ENCODE data around the gene TEAD1. TPM values are rescaled to one million over a fixed set of nuclear protein-coding genes. Genes with fewer than 3 reads are reported as not detected.

The TEAD1 gene
- polyA plus RNA-seq, 4 donors: 76.3 to 94.0 (median 83.1) TPM

DNA sequence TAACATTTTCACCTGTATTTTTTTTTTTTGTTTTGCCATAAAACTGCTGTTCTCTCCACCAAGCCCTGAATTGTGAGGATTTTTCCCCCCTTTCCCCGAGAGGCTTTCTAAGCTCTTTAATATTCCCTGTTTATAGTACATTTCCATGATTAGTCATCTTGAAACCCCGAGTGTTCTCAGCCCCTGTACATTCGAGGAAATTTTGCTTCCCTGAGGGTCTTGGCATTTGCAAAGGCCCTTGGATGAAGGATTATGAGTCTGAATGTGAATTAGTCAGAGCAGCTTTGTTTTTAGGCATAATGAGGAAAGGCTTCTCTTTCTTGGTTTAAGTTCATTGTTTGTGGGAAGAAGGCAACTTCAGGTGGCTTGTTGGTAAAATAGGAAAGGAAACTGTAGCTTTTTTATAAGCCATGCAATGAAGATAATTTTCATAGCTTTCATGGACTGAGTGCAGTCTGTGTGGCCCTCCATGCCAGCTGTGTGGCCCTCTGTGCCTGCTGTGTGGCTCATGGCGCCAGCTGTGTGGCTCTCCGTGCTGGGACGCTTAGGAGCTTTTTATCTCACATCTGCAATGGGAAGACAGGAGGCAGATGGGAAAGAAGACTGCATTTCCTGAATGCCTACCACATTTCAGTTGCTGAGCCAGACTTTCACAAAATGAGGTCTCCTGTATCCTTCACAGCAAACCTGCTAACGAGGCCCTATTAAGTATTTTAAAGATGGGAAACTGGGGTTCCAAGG is 129.0 kb downstream of the TEAD1 start:
- no peak for DNase-seq (ENCODE audit: low read depth in 4 of 4, low spot score in 3 of 4)

DNA sequence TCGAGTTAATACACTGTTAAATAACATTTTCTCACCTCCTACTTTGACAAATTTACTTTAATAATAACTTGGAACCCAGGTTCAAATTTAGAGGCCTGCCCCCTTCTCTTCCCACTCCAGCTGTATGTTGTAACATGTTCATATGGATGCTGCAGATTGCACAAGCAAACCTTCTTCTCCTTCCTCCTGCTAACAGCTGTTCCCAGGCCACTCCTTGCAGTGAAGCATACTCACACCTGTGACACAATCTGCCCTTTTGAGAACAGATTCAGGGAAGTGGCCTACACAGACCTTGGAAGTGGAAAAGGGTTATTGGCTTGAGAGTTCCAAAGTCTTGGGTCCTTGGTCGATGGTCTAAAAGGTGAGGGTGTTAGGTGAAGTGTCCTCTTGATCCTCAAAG is 131.9 kb downstream of the TEAD1 start:
- no peak for DNase-seq (ENCODE audit: low read depth in 4 of 4, low spot score in 3 of 4)

DNA sequence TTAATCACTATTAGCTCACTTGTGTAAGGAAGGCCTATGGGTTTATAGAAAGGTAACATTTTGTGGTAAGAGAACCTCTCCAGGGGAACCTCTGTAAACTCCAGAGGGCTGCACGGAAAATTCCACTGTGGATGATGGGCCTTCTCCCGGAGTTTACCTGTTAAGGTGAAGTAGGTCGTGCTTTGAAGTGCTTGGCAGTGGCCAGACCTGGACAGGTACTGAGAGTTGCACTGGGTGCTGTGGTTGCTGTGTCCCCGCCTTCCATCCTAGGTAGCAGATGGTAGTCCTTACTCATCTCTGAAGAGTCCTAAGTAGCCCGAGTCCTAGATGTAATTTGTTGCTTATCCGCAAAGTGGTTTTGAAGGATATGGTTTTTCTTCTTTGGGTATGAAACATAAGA is 133.4 kb downstream of the TEAD1 start:
- no peak for DNase-seq (ENCODE audit: low read depth in 4 of 4, low spot score in 3 of 4)

DNA sequence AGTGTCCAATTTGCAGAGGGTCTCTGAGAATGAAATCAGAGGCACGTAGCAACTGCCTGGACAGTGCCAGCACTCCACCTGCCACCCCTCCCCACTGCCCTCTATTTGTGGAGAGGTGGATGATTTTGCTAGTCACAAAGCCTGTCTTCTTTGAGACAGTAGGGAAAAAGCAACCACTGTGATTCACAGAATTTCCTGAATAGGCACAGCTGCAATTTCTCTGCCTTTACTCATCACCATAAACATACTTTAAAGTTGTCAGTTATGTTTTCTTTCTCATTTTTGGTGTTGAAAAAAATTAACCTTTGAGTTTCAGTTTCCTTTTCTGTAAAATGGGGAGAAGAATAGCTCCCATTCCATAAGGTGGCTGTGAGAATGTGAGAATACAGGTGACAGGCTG is 134.3 kb downstream of the TEAD1 start:
- DNase-seq (ENCODE audit: low read depth in 4 of 4, low spot score in 3 of 4): no peak

DNA sequence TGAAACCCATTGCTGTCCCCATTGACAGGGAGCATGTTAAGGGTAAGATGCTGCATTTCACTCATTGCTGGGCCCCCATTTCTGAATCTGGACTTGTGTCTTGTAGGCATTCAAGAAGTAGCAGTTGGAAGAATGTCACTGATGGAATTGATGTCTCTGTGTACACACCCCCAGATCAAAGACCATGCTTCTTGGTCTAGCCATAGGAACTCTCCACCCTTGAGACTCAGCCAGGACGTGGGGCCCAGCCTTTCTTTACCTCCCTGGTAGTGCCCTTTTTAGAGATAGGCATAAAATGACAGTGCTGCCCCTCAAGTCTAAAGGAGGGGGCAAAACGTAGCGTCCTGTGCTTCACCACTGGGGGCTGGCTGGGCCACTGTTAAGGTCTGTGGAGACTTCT is 135.1 kb downstream of the TEAD1 start:
- DNase-seq (ENCODE audit: low read depth in 4 of 4, low spot score in 3 of 4): no peak

DNA sequence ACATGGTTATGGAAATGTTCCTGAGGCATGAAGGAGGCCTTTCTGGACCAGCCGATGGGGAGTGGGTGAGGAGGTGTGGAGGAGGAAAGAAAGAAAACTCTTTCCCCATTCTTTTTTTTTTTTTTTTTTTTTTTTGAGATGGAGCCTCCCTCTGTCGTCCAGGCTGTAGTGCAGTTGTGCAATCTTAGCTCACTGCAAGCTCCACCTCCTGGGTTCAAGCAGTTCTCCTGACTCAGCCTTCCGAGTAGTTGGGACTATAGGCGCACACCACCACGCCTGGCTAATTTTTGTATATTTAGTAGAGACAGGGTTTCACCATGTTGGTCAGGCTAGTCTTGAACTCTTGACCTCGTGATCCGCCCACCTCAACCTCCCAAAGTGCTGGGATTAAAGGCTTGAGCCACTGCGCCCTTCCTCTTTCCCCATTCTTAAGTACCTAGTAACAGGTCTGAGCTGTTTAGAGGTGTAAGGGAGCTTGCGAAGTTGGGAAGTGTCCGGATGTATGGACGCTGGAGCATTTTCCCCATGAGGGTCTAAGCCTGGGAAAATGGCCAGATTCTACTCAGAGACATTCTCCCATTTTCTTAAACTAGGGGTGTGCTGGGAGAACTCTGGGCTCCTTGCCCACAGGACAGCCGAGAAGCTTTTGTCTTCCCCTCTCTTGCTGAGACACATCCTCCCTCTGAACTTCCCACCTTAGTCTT is 135.8 kb downstream of the TEAD1 start:
- no peak for DNase-seq (ENCODE audit: low read depth in 4 of 4, low spot score in 3 of 4)

DNA sequence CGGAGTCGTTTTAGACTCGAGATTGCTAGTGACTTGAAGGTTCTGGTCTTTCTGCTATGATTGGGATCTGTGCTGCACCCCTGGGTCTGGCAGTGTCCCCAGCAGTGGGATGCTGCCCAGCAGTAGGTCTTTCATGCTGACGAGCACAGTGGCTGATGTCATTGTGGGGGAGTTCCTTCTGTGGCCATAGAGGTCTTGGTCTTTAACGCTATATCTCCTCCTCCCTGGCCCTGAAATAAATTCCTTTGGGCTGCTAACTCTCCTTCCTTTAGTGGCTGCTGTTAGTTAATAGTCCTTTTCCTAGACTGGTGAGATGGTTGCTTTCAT is 136.3 kb downstream of the TEAD1 start:
- DNase-seq (ENCODE audit: low read depth in 4 of 4, low spot score in 3 of 4): no peak

DNA sequence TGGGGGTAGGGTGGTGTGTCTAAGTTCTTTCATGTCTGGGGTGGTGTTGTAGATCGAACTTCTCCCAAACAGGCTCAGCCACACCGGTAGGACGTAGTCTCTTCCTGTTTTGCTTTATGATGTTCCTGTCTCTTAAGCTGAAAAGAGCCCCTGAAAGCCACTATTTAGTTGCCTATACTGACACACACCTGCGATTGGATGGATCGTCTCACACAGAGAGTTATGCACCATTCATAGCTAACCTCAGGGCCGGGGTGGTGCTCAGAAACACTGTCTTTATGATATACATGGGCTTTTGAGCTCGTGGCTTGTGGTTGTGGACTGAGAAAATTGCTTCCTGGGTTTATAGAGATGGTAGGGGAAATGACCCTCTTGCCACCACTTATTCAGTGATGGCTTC is 137.6 kb downstream of the TEAD1 start:
- no peak for DNase-seq (ENCODE audit: low read depth in 4 of 4, low spot score in 3 of 4)

DNA sequence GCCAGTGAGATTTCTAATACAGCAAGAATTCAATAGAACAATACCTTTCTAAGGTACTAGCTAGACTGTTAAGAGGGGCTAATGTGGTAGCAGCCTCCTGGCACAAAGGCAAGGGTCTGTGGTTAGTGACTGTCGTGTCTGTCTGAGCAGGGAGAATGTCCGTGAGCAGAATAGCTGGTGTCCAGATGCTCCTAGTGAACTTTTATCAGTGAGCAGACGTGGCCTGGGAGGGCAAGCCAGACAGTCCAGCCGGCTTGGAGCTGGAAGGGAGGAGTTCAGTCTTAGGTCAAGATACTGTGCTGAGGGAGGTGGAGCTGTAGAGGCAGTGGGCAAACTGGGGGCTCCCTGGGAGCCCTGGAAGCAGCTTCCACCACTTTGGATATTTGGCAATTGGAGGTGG is 138.6 kb downstream of the TEAD1 start:
- no peak for DNase-seq (ENCODE audit: low read depth in 4 of 4, low spot score in 3 of 4)

DNA sequence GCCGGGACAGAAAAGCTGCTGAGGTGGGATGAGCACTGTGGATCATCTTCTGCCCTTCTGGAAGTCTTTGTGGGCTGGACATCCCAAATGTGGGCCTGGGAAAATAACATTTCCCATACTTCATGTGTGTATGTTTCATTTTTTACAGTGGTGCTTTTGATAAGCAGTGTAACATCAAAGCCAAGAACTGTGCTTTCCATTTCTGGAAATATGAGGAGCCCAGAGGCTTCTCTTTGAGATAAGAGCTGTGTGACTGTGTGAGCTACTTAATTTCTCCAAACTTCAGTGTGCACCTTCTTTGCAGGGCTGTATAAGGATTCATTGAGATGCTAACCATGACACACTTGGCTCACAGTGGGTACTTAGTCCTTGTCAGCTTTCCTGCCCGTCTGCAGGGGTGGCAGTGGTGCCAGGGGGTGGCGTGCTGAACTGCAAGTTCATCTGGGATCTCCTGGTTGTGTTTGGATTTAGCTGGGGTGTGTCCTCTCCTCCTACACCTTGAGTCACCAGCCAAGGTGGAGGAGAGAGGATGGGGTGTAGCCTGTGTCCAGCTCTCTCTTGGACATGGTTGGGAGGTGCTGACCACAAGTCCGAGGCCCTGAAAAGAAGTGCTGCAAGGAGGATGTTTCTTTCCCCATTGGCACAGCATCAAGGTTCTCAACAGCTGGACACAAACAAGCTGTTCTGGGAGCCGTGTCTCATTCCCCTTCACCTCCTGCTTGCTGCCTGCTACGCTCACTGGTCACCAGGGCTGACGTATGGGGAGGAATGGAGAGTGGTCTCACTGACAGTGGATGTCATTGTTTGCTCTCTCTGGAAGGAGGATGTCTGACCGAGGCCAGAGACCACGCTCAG is 139.4 kb downstream of the TEAD1 start:
- DNase-seq (ENCODE audit: low read depth in 4 of 4, low spot score in 3 of 4): no peak

DNA sequence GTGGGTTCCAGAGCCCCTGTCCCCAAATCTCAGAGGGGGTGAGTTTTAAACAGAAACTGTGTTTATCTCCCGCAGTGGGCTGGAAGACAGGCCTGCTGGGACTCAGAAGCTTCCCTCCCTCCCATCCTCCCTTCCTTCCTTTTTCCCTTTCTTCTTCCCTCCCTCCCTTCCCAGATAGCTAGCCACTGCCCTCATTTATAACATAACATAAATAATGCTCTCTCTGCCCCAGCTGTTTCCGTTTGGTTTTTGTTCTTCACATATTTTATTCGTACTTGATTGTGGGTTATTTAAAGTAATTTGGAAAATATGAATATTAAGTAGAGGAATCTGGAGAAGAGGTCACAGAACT is 140.9 kb downstream of the TEAD1 start:
- no peak for DNase-seq (ENCODE audit: low read depth in 4 of 4, low spot score in 3 of 4)

DNA sequence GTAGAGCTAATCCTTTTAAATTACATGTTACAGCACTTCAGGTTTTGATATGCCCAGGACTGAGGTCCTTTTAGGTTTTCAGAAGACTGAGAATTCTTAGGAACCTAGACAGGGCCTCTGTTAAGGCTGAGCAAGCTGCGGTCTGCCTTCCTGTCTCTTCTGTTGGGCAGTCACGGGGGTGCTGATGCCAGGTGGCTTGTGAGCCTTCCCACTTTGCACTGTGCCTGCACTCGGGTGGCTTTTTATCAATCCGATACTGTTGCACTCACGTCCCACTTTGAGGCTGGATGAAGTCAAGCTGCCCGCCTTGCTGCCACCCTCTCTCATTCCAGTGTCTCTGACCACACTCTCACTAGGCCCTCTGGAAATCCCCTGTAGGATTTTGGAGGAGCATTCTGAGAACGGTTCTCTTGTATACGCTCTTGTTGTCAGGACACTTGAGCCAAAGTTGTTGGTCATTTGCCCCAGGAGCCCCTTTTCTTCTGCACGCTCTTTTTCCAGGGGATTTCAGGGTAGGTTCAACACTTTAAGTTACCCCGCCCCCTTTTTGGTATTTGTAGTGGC is 141.8 kb downstream of the TEAD1 start:
- no peak for DNase-seq (ENCODE audit: low read depth in 4 of 4, low spot score in 3 of 4)

DNA sequence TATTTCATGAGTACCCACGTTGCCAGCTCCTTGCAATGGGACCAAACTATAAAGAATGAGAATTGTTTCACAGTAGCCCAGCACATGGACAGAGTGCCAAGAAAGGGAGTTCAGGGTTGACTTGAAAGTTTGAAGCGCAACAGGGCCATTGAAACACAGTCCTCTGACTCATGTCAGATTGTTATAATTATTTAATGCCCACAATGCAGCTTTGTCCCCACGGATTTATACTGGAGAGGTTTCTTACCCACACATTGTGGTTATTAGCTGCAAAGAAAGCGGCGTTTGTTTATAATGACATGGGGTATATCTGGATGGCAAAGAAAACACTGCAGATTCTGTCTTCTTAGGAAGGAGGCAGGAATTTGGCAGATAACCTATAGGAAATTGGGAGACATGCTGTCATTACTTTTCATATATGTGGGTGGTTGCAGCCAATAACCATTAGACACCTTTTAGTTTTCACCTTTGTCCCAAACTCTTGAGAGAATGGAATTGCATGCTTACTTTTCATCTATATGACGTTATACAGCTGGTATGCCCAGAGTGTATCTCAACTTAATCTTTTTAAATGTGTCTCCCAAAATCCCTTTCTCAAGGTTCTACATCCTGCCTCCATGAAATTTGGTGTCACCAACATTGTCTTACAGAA is 143.6 kb downstream of the TEAD1 start:
- DNase-seq (ENCODE audit: low read depth in 4 of 4, low spot score in 3 of 4): no peak

DNA sequence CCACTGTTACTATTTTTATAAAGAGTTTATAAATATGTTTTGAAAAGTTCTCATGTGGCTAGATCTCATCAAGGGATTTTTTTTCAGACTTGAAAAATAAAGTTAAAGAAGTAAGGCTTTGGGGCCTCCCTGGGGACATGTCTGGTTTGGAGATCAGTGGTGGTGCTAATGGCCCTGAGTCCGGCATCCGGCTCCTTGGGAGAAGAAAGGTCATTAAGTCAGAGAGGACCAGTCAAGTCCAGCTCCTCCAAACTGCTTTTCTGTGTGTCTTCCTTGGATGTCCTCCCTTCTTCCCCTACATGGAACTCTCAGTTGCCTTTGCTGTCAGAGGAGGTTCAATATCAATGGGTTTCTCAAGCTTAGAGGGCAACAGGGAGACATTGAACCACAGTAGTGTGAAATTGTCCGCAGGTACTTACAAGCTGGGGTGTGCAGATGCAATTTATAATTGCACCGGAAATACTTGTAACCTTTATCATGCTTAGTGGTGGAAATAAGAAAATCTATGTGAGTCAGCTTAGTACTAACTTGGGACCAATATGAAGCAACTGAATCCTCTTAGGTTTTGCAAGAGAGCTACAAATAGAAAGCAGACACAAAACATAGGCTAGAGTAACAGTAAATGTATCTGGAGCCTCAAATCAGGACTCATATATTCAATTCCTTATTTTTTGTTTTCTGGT is 144.3 kb downstream of the TEAD1 start:
- no peak for DNase-seq (ENCODE audit: low read depth in 4 of 4, low spot score in 3 of 4)

DNA sequence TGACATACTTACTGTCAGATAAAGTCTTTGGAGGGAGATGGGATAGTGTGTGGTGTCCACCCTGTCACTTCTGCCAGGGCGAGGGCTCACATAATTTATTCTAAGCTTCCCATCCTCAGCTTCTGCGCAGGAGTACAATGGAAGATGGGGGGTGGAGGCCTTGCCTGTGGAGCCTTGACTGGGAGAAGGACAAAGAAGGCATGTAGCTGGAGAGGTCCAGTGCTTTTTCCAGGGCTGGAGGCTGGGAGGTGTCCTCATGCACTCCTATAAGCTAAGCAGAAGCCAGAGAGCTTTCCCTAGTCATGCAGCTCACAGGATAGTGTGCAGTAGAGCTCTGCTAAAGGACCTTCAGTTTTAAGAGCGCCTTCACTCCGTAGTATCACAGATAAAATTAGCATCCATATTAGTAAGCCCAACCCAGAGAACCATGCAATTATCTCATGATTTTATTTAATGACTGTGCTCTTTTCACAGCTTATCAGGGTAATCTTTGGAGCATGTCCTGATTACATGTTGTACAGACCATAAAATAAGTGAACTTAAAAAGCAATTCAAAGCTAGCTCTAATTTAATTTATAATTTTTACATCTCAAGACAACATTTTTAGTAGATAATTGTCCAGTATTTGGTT is 148.3 kb downstream of the TEAD1 start:
- no peak for DNase-seq (ENCODE audit: low read depth in 4 of 4, low spot score in 3 of 4)

DNA sequence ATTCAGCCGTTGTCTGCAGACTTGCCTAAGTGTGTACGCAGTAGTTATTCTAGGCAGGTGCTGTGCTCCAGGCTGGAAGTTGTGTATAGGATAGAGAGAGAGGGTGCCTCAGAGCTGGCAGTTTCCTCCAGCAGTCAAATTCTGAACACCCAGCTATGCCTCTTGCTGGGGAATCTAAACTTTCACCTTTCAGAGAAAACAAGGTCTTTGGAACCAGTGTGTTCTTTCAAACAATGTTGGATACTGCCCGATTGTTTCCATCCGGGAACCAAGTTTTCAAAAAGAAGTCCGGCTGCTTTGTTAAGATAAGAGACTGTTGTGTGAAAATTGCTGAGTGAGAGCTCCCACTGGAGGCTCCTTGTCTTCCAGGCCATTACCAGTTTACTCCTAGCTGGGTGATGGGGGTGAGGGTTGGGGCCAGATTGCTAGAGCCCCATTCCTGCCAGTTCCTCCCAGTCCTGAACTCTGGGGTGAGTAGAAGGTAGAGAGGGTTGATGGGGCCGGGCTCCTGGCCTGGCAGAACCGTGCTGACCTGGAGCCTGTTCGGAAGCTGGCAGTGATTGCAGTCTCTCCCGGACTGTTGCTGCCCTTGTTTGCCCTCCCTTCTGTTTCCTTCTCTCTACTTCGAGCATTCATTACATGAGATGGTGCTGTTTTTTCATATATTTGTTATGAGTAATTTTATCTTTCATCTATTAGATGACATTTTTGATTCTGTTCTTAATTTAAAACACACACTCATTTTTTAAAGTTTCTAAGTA is 150.2 kb downstream of the TEAD1 start:
- no peak for DNase-seq (ENCODE audit: low read depth in 4 of 4, low spot score in 3 of 4)

DNA sequence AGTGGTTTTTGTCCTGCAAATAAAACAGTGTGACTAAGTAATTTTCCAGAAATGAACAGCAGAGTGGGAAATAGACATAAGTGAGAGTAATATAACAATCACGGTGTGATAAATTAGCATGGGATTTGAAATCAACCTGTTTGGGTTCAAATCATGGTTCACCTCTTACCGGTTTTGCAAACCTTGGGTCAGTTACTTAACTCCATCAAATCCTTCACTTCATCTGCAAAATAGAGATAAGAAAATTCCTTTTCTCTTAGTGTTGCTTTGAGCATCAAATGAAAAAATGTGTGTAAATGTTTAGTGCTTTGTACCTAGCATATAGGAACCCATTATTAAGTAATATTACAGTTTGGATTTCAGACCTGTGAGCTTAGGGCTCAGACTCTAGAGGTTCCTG is 152.2 kb downstream of the TEAD1 start:
- DNase-seq (ENCODE audit: low read depth in 4 of 4, low spot score in 3 of 4): no peak

DNA sequence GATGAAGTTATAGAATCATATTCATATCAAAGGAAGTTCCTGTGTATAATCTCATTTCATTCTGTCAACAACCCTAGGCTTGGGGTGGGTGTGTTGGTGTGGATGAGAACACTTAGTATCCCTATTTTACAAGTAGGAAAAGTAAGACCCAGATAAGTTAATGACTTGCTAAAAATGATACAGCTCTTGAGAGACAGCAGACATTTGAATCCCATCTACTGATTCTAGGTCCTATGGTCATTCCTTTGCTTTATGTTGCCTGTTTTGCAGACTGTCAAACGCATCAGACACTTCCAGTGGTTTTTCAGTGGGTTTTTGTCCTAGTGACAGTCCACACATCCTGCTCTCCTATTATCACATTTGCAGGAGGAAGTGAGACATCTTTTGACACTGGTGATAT is 153.1 kb downstream of the TEAD1 start:
- DNase-seq (ENCODE audit: low read depth in 4 of 4, low spot score in 3 of 4): no peak

Measured in left renal pelvis (tissue), 4 donors.